Measurements from ENCODE around the gene TMEM237.

TMEM237 gene

DNA sequence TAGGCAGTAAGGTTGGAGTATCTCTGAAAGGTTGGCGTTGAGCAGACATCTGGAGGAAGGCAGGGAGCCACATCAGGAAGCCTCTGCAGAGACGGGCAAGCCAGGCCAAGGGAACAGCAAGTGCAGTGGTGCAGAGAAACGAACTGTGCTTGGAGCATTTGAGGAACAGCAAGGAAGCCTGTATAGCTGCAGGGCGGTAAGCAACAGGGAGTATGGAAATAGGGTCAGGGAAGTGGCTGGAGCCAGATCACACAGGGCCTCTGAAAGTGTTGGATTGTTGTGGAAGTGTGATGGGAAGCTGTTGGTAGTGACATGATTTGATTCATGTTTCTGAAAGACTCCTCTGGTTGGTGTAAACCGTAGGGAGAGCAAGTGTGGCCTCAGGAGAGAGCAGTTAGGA lies 13.4 kb upstream of the TMEM237 start:
- no peak overlapping the region for H3K27ac ChIP-seq
- TF ChIP-seq, protein P1, sequence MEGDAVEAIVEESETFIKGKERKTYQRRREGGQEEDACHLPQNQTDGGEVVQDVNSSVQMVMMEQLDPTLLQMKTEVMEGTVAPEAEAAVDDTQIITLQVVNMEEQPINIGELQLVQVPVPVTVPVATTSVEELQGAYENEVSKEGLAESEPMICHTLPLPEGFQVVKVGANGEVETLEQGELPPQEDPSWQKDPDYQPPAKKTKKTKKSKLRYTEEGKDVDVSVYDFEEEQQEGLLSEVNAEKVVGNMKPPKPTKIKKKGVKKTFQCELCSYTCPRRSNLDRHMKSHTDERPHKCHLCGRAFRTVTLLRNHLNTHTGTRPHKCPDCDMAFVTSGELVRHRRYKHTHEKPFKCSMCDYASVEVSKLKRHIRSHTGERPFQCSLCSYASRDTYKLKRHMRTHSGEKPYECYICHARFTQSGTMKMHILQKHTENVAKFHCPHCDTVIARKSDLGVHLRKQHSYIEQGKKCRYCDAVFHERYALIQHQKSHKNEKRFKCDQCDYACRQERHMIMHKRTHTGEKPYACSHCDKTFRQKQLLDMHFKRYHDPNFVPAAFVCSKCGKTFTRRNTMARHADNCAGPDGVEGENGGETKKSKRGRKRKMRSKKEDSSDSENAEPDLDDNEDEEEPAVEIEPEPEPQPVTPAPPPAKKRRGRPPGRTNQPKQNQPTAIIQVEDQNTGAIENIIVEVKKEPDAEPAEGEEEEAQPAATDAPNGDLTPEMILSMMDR (conservative IDR thresholded peaks at IDR 0.05), result no peak
- no peak for TF ChIP-seq ZFX (IDR thresholded peaks at IDR 0.05)

DNA sequence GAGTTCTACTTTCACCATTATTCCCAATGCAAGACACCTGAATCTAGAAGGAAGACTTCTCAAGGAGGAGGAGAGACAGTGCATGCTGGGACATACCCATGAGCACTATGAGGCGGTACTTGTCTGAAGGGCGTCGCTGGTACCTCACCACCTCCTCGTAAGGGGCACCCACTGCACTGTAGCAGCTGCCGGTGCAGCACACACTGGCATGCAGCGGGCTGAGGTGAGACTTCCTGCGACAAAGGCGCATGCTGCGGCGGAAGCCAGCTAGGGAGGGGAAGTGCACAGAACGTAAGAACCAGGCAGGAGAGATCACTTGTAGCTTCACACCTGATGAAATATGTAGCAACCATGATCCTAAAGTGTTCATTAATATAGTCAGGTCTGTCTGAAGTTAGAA lies 12.8 kb upstream of the TMEM237 start:
- no peak overlapping the region for H3K27ac ChIP-seq
- TF ChIP-seq, protein P1 (conservative IDR thresholded peaks at IDR 0.05), result no peak
- no peak for TF ChIP-seq ZFX (IDR thresholded peaks at IDR 0.05)

DNA sequence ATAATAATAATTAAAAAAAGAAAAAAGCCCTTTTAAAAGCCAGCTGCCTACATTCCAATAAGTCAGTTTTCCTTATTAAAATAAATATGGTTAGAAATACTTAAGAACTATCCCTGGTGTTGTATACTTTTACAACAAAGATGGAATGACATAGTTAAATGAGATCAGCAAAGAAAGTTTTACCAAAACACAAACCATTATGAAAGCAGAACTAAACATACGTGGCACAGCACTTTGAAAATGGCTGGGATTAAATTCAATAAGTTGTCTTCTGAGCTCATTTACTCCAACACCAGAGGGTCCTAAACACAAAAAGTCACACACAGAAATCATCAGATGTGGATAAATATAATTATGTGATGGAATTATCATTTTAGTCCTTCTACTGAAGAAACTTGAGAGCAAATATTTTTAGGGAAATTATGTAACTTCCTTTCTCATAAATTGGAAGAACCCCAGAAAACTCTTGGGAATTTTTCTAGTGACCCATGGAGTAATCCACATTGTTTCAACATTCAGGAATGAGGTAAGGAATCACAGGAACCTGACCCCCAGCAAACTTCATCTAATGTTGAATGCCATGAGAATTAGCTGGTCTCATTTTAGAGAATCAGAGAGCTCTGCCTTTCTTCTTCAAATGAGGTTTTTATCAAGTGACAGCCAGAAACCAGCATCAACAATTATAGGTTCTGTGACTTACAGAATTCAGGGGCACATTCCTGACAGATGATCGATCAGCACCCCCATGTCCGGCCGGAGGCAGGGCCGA lies 11.5 kb upstream of the TMEM237 start:
- no peak for TF ChIP-seq ZFX (IDR thresholded peaks at IDR 0.05)
- TF ChIP-seq, protein P1 (conservative IDR thresholded peaks at IDR 0.05), result no peak
- H3K27ac ChIP-seq, result no peak overlapping the region

DNA sequence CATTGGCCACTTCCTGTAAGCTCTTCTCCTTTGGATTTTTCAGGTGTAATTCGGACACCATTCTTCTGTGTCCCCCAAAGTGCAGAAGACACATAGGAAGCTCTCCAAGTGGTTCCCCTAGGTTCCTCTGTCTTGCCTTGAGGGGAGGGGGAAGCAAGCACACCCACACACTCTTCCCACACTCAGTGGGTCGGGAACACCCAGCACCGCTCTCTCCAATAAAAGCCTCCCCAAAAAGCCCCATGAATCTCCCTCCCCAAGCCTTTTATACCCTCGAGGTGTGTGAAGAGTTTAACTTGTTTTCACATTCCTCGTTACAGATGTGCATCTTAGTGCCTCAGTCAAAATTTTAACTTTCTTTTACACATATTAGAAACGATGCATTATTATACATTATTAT lies 9.9 kb upstream of the TMEM237 start:
- TF ChIP-seq ZFX (IDR thresholded peaks at IDR 0.05), result no peak
- TF ChIP-seq, protein P1 (conservative IDR thresholded peaks at IDR 0.05), result no peak
- no peak overlapping the region for H3K27ac ChIP-seq

DNA sequence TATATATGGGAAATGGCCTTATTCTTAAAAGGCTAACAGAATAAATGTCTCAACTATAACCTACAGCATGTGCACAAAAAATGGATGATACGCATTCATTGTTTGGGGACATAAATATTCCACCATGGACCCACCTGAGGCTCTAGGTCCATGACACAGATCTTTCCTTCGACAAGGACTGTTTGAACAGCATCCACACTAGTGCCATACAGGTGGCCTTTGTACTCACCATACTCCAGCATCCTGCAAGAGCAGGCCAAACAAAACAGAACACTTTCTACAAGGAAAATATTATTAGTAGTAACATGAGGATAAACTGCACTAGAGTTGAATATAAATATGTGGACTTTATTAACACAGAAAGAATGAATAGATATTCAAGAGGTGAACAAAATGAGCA lies 6.1 kb upstream of the TMEM237 start:
- no peak for TF ChIP-seq ZFX (IDR thresholded peaks at IDR 0.05)
- TF ChIP-seq, protein P1 (conservative IDR thresholded peaks at IDR 0.05), result no peak
- H3K27ac ChIP-seq, result no peak overlapping the region

DNA sequence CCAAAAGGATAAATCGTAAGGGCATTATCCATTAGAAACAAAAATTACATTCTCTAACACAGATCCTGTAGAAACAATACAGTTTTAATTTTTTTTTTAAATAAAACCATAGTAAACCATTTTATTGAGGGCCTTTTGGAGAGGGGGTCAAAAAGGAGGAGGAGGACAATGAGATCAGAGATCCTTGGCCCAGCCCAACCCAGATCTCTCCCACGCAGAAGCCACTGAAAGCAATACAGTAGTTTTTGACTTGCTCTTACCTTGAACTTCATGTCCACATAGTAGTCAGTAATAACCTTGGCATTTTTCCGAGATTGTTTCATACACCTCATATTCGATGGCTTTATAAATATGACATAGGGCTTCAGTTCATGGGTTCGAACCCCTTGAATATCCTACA lies 4.1 kb upstream of the TMEM237 start:
- no peak overlapping the region for H3K27ac ChIP-seq
- no peak for TF ChIP-seq ZFX (IDR thresholded peaks at IDR 0.05)
- TF ChIP-seq, protein P1 (conservative IDR thresholded peaks at IDR 0.05), result no peak

DNA sequence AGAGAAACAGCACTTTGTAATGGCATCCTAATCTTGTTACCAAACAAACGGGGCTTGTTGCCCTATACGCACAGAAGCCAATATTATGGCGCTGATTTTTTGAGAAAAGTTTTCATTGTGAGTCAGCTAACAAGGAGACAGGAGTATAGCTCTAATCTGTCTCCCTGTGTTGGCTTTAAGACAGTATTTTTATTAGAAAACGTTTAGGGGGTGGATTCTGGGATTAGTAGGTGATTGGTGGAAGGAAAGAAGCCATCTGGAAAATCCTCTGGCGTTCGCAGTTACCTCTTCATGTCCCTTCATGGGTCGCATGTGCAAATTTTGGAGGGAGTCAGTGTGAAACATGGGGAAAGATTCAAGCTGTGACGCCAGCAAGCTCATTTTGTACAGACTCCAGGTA lies 698 bp upstream of the TMEM237 start:
- TF ChIP-seq ZFX (IDR thresholded peaks at IDR 0.05), result no peak
- TF ChIP-seq, protein P1 (conservative IDR thresholded peaks at IDR 0.05), result no peak
- H3K27ac ChIP-seq, result no peak overlapping the region

All from C4-2B (cell line).